Measurements from ENCODE around the gene IP6K1.

The IP6K1 gene

GRCh38 chr3:49712631-49713317 is 73.6 kb downstream of the IP6K1 start:
- no peak for TF ChIP-seq CTCF (IDR thresholded peaks at IDR 0.05; ENCODE audit: low read depth, low read length)
- H3K4me3 ChIP-seq (ENCODE audit: low read depth, low read length): no peak overlapping the region

- TF ChIP-seq CTCF (IDR thresholded peaks at IDR 0.05; ENCODE audit: low read depth, low read length): no peak
- H3K4me3 ChIP-seq (ENCODE audit: low read depth, low read length): no peak overlapping the region
Measured at GRCh38 chr3:49712166-49712565, 74.2 kb downstream of the IP6K1 start.

GRCh38 chr3:49711489-49711888 is 74.9 kb downstream of the IP6K1 start:
- TF ChIP-seq CTCF (IDR thresholded peaks at IDR 0.05; ENCODE audit: low read depth, low read length): no peak

GRCh38 chr3:49709852-49710251 is 76.5 kb downstream of the IP6K1 start:
- no peak overlapping the region for H3K4me3 ChIP-seq (ENCODE audit: low read depth, low read length)
- TF ChIP-seq CTCF (IDR thresholded peaks at IDR 0.05; ENCODE audit: low read depth, low read length): no peak

More at GRCh38 chr3:49711489-49711888, 74.9 kb downstream of the IP6K1 start:
- no peak overlapping the region for H3K4me3 ChIP-seq (ENCODE audit: low read depth, low read length)

GRCh38 chr3:49707113-49707480 is 79.2 kb downstream of the IP6K1 start:
- no peak overlapping the region for H3K4me3 ChIP-seq (ENCODE audit: low read depth, low read length)
- TF ChIP-seq CTCF (IDR thresholded peaks at IDR 0.05; ENCODE audit: low read depth, low read length): no peak

- no peak for TF ChIP-seq CTCF (IDR thresholded peaks at IDR 0.05; ENCODE audit: low read depth, low read length)
Measured at GRCh38 chr3:49706456-49707112, 79.8 kb downstream of the IP6K1 start.

GRCh38 chr3:49705390-49705960 is 80.9 kb downstream of the IP6K1 start:
- no peak overlapping the region for H3K4me3 ChIP-seq (ENCODE audit: low read depth, low read length)
- TF ChIP-seq CTCF (IDR thresholded peaks at IDR 0.05; ENCODE audit: low read depth, low read length): no peak

More at GRCh38 chr3:49706456-49707112, 79.8 kb downstream of the IP6K1 start:
- H3K4me3 ChIP-seq (ENCODE audit: low read depth, low read length): no peak overlapping the region
